Measurements from ENCODE around the gene ST3GAL2.

GRCh38 chr16:70422543-70422942 is 16.4 kb downstream of the ST3GAL2 start:
- no peak for TF ChIP-seq CTCF (IDR thresholded peaks at IDR 0.05)
- no peak for TF ChIP-seq EZH2 (IDR thresholded peaks at IDR 0.05; ENCODE audit: borderline replicate concordance, insufficient read depth, low read depth, low read length, poor library complexity, severe bottlenecking)

Data from B cell (primary cell).